Caco-2 (cell line): ENCODE data around the gene PACS1. TPM values are rescaled to one million over a fixed set of nuclear protein-coding genes. Genes with fewer than 3 reads are reported as not detected.

Source experiments
- BruUV-seq: library from RNA; stranded (reverse); fragments of 400-500 nt; replicated peaks from 2 replicates; lab custom pipeline; 2021; lab: Mats Ljungman, UMichigan
- CTCF ChIA-PET: fragments of 300-600 bp; sonication (Branson Sonifier 250); formaldehyde crosslinking; loops from one replicate; lab custom pipeline; 2022; ENCODE audit warnings: antibody characterized with exemption; lab: Charles Lee
- POLR2A ChIA-PET: fragments of 300-600 bp; sonication (Branson Sonifier 250); formaldehyde crosslinking; loops from one replicate; lab custom pipeline; 2022; ENCODE audit warnings: antibody characterized with exemption; lab: Charles Lee
- DNase-seq, 2 experiments: peaks; one replicate each; pipeline versions ENCODE4 v3.0.0 to v3.0.0-alpha.2; 2020 to 2022
- H3K27me3 ChIP-seq: replicated peaks from 2 replicates; pipeline ENCODE4 v1.6.0; 2011; ENCODE audit warnings: low read length; ENCODE audit not compliant: control insufficient read depth, insufficient read depth
- H3K36me3 ChIP-seq: 2 replicates; pipeline ENCODE4 v1.5.1; 2011; ENCODE audit warnings: low read length; ENCODE audit not compliant: control insufficient read depth, insufficient read depth
- H3K4me1 ChIP-seq: fragments of 250-450 bp; sonication (Bioruptor Pico); 2 replicates; pipeline ENCODE4 v1.5.1; 2020; ENCODE audit warnings: mild to moderate bottlenecking
- H3K4me3 ChIP-seq: 2 replicates; pipeline ENCODE4 v1.5.1; 2011; ENCODE audit warnings: low read depth, mild to moderate bottlenecking, control low read depth, low read length
- H3K9me3 ChIP-seq: fragments of 250-450 bp; sonication (Bioruptor Pico); 2 replicates; pipeline ENCODE4 v1.5.1; 2020; ENCODE audit warnings: mild to moderate bottlenecking, moderate library complexity
- H3K27ac Mint-ChIP-seq: one replicate; pipeline ENCODE4 v1.8.0; 2022; ENCODE audit warnings: mixed read lengths; ENCODE audit not compliant: unreplicated experiment
- H3K27me3 Mint-ChIP-seq: one replicate; pipeline ENCODE4 v1.8.0; 2022; ENCODE audit warnings: mixed read lengths; ENCODE audit not compliant: insufficient read depth, unreplicated experiment
- H3K36me3 Mint-ChIP-seq: one replicate; pipeline ENCODE4 v1.8.0; 2022; ENCODE audit warnings: mild to moderate bottlenecking, mixed read lengths; ENCODE audit not compliant: insufficient read depth, unreplicated experiment
- H3K4me1 Mint-ChIP-seq: one replicate; pipeline ENCODE4 v1.8.0; 2022; ENCODE audit warnings: low read depth, mixed read lengths; ENCODE audit not compliant: unreplicated experiment
- H3K4me3 Mint-ChIP-seq: one replicate; pipeline ENCODE4 v1.8.0; 2022; ENCODE audit warnings: mild to moderate bottlenecking, moderate library complexity, mixed read lengths; ENCODE audit not compliant: unreplicated experiment
- H3K9me3 Mint-ChIP-seq: one replicate; pipeline ENCODE4 v1.8.0; 2022; ENCODE audit warnings: mixed read lengths; ENCODE audit not compliant: unreplicated experiment
- intact Hi-C: fragments of 100-400 bp; cut with micrococcal nuclease; formaldehyde crosslinking; loops from one replicate; pipeline ENCODE4 v1.10.0; 2022; ENCODE audit not compliant: unreplicated experiment
- total RNA-seq: library from RNA; stranded (reverse); gene quantifications from 2 replicates; pipeline ENCODE4 v1.2.3, GENCODE V29; 2022
- TF ChIP-seq, protein P1 (sequence below), 2 experiments: fragments of 200-600 bp in 1 of 2; IDR thresholded peaks; 1 replicate in 1 of 2; 2 replicates in 1 of 2; pipeline versions ENCODE4 v1.5.1 to v1.8.0; 2011 to 2022; ENCODE audit warnings: antibody characterized with exemption in 1 of 2, control low read depth in 1 of 2, inconsistent platforms in 1 of 2, low read depth in 1 of 2, low read length in 1 of 2, mild to moderate bottlenecking in 1 of 2, moderate library complexity in 1 of 2; ENCODE audit not compliant: insufficient read depth in 1 of 2, severe bottlenecking in 1 of 2, unreplicated experiment in 1 of 2

Gene PACS1
- total RNA-seq, 1 experiment from 2014 or later = 82.2 TPM

DNA sequence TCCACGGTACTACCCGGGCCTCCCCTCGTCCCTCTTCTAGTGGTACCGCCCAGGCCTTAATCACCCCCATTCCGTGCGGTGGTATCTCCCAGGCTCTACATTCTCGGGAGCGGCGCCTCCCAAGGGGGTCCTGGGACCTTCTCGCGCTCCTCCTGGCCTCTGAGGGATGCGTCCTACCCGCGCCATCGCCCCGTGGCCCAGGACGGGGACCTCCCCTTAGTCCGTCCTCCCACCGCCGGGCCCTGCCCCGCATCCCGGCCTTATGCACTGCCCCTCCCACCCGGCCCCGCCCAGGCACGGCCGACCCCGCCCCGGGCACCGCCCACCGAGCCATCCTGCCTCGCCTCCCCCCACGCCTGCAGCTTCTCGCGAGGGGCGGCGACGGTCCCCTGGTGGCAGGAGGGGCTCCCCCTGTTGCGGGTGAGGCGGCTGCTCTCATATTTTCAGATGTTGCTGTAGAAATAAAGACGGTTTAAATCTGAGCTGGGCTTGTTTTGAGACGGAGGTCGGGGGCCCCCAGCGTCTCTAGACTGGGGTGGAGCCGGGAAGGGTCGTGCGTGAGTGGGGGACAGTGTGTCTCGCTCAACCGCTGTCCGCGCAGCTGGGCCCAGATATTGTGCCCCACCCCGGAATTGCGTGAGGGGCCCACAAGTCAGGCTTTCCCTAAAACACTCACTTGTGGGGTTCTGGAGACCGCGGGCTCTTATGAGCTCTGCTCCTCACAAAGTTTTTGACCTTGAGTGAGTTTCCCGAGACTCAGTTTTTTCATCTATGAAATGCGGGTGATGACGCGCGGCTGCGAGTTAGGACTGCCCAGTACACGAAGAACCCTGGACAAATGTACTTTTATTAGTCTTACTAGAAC lies 197.5 kb downstream of the PACS1 start:
- POLR2A ChIA-PET = interaction anchor here (0.6 to 1.3 kb wide), 4 partner anchors 22 to 69 kb away, joined by 3 to 7 read pairs (median 3); partner anchors contain the start of gene YIF1A
- CTCF ChIA-PET = interaction anchor here (0.5 to 2.1 kb wide), 7 partner anchors 21 to 845 kb away, joined by 3 to 9 read pairs (median 4); partner anchors contain the start of genes RIN1 and YIF1A
- H3K9me3 Mint-ChIP-seq = no peaks in the 10 kb centered on the region
- intact Hi-C loops = loop anchor here (1.0 kb wide), 4 partner anchors 9 to 45 kb away; partner anchors contain the start of gene YIF1A
- Histone ChIP-seq H3K4me1 (no peaks in the 10 kb centered on the region), H3K4me3 (peak overlapping the region; percentile 74), H3K36me3 (no peaks in the 10 kb centered on the region), H3K27me3 (no peaks in the 10 kb centered on the region), H3K9me3 (no peaks in the 10 kb centered on the region)
- H3K4me1 Mint-ChIP-seq = peaks cover 8% of the 10 kb centered on the region
- TF ChIP-seq, protein P1, sequence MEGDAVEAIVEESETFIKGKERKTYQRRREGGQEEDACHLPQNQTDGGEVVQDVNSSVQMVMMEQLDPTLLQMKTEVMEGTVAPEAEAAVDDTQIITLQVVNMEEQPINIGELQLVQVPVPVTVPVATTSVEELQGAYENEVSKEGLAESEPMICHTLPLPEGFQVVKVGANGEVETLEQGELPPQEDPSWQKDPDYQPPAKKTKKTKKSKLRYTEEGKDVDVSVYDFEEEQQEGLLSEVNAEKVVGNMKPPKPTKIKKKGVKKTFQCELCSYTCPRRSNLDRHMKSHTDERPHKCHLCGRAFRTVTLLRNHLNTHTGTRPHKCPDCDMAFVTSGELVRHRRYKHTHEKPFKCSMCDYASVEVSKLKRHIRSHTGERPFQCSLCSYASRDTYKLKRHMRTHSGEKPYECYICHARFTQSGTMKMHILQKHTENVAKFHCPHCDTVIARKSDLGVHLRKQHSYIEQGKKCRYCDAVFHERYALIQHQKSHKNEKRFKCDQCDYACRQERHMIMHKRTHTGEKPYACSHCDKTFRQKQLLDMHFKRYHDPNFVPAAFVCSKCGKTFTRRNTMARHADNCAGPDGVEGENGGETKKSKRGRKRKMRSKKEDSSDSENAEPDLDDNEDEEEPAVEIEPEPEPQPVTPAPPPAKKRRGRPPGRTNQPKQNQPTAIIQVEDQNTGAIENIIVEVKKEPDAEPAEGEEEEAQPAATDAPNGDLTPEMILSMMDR (IDR thresholded peaks at IDR 0.05; ENCODE audit: insufficient read depth in 1 of 2, low read depth in 1 of 2, low read length in 1 of 2, severe bottlenecking in 1 of 2, unreplicated experiment in 1 of 2) = peak; percentile 18 to 30
- peaks cover 54% of the 10 kb centered on the region for H3K36me3 Mint-ChIP-seq
- no TSS peak for BruUV-seq
- DNase-seq = peak; percentile 88 to 89
- no peaks in the 10 kb centered on the region for H3K27me3 Mint-ChIP-seq
- peak overlapping the region; percentile 92 for H3K4me3 Mint-ChIP-seq
- H3K27ac Mint-ChIP-seq = peak overlapping the region; percentile 87

DNA sequence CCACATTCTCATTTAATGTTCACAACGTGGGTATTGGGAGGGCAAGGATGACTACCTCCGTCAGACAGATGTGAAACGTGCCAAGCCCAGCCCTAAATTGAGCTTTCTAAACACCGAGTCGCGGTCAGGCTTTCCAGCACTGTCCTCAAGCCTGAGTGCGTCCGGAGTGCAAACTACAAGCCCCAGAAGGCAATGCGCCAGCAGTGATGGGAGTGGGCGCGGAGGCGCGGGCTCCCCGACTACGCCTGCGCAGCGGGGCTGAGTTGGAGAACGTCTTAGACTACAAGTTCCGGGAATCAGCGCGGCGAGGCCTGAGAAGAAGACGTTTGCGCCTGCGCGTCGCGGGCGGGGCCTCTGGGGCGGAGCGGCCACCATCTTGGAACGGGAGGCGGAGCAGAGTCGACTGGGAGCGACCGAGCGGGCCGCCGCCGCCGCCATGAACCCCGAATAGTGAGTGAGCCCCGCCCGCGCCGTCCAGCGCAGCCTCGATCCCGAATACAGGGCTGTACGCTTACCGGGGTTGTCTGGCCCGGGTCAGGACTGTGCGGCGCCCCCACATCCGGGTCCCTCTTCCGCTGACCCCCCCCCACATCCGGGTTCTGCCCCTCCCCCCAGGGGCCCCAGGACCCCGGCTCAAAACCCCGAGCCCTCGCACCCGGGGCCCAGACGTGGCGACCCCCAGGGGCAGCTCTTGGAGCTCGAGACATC lies 198.3 kb downstream of the PACS1 start, which contains the start of gene RAB1B:
Gene RAB1B (plus strand): TSS at position 396 of the 708 bp plus-strand sequence. CDS start 41 bp downstream, at position 437.
- Histone ChIP-seq H3K4me1 (no peaks in the 10 kb centered on the region), H3K27me3 (no peaks in the 10 kb centered on the region), H3K4me3 (peak within 1 kb of the TSS; percentile 78), H3K9me3 (no peaks in the 10 kb centered on the region), H3K36me3 (peaks cover 1% of the 10 kb centered on the region; the same call in 1 of the 2 replicates)
- Mint-ChIP-seq H3K27ac (peak within 1 kb of the TSS; percentile 87), H3K36me3 (peaks cover 55% of the 10 kb centered on the region), H3K4me3 (peak within 1 kb of the TSS; percentile 92), H3K27me3 (no peaks in the 10 kb centered on the region), H3K4me1 (peaks cover 8% of the 10 kb centered on the region), H3K9me3 (no peaks in the 10 kb centered on the region)
- ChIA-PET CTCF (interaction anchor here (0.5 to 2.1 kb wide), 8 partner anchors 16 to 845 kb away, joined by 3 to 9 read pairs (median 4); partner anchors contain the start of genes RIN1 and YIF1A), POLR2A (interaction anchor here (1.3 kb wide), 1 partner anchor 21 kb away, joined by 7 read pairs; the partner anchor contains the start of gene YIF1A)
- no TSS peak for BruUV-seq
- peak; percentile 100 for DNase-seq
- TF ChIP-seq, protein P1 (IDR thresholded peaks at IDR 0.05; ENCODE audit: insufficient read depth in 1 of 2, low read depth in 1 of 2, low read length in 1 of 2, severe bottlenecking in 1 of 2, unreplicated experiment in 1 of 2) = no peak
- intact Hi-C loops = loop anchor here (1.0 kb wide), 4 partner anchors 9 to 44 kb away; partner anchors contain the start of gene YIF1A
